ENCODE measurements around the gene TCF3.

The TCF3 gene

DNA sequence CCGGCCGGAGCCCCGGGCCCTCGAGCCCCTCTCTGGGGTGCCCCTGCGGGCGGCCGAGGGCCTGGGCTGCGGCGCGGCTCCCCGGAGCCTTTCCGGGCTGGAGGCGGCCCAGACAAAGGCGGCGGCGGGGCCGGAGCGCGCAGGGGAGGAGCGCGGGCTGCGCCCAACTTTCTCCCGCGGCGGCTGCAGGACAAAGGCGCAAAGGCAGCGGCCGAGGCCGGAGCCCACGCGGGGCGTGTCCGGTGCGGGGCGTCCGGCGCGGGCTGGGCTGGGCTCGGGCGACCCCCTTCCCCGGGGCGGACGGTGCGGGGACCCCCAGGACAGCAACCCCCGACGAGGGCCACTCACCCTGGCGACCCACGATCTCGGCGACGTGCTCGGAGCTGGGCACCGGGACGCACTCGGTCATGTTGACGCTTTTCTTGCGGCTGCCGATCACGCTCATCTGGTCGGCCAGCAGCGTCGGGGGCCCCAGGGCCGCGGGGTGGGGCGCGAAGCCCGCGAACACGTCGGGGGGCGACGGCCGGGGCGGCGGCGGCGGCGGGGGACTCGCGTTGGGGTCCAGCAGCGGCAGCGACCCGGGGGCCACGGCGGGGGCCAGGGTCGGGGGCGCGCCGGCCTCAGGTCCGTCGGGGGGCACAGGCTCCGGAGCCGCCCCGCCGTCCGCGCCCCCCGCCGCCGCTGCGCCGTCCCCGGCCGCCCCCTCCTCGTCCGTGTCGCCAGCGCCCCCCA lies 85.1 kb downstream of the TCF3 start:
- DNase-seq (ENCODE audit: low read depth in 4 of 4, low spot score in 1 of 4): no peak

DNA sequence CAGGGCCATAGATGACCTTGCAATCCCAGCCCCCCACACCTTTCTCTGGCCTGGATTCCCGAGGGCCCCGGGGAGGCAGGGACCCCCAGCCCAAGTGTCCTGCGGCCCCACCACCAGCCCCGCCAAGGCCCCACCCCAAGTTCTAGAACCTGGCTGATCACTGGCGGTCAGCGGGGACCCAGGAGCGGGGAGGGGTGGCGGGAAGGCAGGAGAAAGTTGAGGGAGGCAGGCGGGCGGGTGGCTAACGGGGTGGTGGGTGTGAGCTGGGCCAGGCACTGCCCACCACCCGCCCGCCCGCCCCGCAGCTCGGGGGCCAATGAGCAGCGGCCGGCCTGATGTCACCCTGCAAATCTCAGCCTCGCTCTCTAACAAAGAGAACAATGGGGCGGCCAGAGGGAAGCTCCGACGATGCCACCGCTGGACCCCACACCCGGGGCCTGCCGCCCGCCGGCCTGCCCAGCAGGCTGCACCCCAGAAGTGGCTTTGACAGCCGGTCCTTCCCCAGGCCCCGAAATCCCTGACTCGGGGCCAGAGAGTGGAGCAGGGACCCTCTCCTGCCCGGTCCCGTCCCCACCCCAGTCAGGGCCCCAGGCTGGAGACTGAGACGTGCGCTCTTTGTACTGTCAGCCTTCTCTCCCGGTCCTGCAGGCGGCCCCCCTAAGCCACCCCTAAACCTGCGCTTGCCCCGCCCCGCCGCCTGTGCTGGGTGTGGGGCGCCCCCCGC lies 85.9 kb downstream of the TCF3 start:
- no peak for DNase-seq (ENCODE audit: low read depth in 4 of 4, low spot score in 1 of 4)

GRCh38 chr19:1563251-1563650 lies 89.2 kb downstream of the TCF3 start:
- DNase-seq (ENCODE audit: low read depth in 4 of 4, low spot score in 1 of 4): no peak

- DNase-seq (ENCODE audit: low read depth in 4 of 4, low spot score in 1 of 4): no peak
Measured at GRCh38 chr19:1561236-1561842, 91.1 kb downstream of the TCF3 start.

DNA sequence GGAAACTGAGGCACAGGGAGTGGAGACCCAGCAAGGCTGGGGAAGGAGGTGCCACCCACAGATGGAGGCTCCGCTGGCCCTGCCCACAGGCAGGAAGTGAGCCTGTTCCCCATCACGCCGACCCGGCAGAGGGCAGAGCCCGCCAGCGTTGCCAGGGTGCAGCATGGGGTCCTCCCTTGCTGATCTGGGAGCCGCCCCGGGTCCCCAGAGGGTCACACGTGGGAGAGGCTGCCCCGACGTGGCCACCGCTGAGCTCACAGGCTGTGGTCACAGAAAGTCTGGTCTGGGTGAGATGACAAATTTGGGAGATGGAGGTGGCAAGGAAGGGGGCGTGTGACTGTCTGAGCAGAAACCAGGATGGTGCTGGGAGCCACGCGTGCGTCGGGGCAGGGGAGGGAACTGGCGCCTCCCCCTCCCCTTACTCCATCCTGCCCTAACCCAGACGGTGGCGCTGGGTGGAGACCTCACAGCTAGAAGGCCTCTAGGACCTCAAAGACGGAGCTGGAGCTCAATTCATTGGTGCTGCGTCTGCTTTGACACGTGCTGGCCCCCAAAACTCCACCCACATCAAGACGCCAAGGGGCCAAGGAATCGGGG lies 92.0 kb downstream of the TCF3 start:
- DNase-seq (ENCODE audit: low read depth in 4 of 4, low spot score in 1 of 4): no peak
